HG03039 (cell line): ENCODE results near the gene SART3.
"Not testable (repeated sequence)": the region's sequence is repeated elsewhere in the genome, so short reads cannot be mapped to it uniquely, and the experiment has no call there.

Source experiments
- ATAC-seq: cut with Tn5 transposase; IDR thresholded peaks from one replicate; pipeline ENCODE4 v1.9.1; 2021; ENCODE audit warnings: mild to moderate bottlenecking, moderate library complexity; ENCODE audit not compliant: unreplicated experiment

SART3 gene

GRCh38 chr12:108498136-108498535 lies 62.8 kb downstream of the SART3 start:
- ATAC-seq = no peak

DNA sequence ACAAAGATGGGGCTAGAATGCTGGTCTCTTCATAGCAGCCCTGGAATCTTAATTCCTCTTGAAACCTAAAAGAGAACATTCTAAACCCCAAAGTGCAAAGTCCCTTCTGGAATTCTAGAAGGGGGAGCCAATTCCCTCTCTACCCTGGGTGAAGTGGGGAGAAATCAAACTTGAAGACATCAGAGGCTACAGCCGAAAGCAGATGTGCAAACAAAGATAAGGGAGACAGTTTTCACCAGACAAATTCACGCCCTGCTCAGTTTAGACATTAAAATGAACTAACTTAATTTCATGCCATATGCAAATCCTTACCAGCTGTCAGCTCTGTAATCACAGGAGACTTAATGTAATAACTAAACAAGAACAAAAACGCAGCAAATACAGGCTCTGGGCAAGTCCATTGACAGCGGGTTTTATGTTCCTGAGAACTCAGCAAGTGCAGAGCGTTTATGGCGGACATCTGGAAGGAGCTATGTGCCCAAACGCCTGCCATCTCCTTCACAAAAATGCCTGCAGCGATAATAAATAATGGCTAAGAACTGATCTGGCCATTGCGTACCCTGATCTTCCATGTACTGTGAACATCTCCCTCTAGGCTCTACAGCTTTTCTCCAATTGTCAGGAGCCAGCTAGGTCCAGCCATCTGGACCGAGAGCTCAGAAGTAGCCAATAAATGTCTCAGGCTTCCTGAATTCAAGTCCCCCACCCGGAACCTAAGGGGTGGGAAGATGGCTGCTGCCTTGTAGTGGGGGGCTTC lies 65.0 kb downstream of the SART3 start:
- no peak for ATAC-seq

DNA sequence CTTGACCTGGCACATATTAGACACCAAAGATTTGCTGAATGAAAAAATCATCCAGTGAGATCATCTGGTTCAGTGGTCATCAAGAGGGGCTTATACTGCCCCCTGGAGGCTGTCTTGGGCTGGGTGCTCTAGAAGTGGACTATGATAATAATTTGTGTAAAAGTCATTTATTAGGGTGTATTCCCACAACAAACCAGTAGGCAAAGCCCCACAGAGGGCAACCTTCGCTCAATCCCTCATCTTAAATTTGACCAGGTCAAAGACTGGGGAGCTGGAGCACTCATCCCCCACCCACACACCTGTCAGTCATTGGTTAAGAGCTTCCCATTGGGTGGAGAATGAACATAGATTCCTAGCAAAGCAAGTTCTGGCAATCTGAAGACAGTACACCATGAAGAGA lies 65.9 kb downstream of the SART3 start:
- no peak for ATAC-seq

GRCh38 chr12:108491256-108491655 lies 69.7 kb downstream of the SART3 start:
- ATAC-seq = no peak

GRCh38 chr12:108487029-108487428 lies 73.9 kb downstream of the SART3 start:
- ATAC-seq = not testable (repeated sequence)

- not testable (repeated sequence) for ATAC-seq
Measured at GRCh38 chr12:108485371-108485770, 75.6 kb downstream of the SART3 start.

DNA sequence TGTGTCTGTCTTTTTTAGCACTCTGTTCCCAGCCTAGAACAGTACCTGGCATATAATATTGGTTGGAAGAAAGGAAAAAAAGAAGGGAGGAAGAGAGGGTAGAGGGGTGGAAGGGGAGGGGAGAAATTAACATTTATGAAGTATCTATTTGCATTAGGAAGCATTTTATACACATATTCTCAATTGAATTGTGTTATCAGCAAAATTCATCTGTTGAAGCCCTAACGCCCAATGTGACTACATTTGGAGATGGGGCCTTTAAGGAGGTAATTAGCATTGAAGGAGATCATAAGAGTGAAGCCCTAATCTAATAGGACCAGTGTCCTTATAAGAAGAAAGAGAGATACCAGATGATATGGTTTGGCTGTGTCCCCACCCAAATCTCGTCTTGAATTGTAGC lies 76.1 kb downstream of the SART3 start:
- no peak for ATAC-seq

DNA sequence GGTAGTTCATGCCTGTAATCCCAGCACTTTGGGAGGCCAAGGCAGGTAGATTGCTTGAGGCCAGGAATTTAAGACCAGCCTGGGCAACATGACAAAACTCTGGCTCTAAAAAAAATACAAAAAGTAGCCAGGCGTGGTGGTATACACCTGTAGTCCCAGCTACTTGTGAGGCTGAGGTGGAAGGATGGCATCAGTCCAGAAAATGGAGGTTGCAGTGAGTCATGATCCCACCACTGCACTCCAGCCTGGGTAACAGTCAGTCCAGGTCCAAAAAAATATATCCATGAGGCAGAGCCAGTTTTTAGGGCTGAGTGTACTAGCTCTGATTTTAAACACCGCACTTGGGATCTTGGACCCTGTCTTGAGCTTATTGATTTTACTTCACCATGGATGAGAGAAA lies 76.5 kb downstream of the SART3 start:
- no peak for ATAC-seq

GRCh38 chr12:108483213-108484059 lies 77.5 kb downstream of the SART3 start:
- no peak for ATAC-seq

GRCh38 chr12:108482717-108483212 lies 78.2 kb downstream of the SART3 start:
- ATAC-seq = no peak

GRCh38 chr12:108479364-108480070 lies 81.5 kb downstream of the SART3 start:
- no peak for ATAC-seq

DNA sequence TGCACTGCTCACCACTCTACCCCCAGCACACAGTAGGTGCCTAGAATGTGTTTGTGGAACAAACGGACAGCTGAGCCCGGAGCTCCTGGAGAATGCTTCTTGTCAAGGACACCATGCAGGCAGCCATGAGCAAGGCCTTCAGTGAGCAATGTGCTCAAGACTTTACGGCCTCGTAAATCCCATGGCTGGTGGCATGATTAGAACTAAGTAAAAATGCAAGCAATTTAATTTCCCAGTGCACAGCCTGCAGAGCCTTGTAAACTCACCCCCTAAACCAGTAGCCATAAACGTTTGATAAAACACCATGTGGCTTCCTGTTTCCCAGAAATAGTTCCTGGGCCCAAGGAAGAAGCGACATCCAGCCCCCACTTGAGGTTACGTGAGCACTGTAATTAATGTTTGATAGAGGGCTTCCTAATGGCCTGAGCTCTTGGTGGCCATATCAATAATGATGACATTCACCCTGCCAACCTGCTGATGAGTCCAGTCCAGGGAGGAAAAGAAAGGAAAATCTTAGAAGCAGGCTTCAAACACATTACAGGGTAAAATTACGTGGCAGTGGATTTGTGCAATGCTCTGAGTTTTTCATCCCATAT lies 82.3 kb downstream of the SART3 start:
- ATAC-seq = no peak

DNA sequence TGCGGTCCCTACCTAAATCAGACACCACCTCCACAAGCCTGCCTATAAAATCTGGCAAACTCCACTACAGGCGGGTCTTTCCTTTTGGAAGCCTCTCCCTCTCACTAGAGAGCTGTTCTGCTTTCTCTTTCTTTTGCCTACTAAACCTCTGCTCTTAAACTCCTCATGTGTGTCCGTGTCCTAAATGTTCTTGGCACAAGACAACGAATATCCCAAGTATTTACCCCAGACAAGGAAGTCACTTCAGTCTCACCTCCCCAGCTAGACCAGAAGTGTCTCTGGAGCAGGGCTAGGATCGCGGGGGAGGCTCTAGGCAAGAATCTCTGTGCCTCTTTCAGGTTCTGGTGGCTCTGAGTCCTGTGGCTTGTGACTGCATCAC lies 83.1 kb downstream of the SART3 start:
- ATAC-seq = no peak

DNA sequence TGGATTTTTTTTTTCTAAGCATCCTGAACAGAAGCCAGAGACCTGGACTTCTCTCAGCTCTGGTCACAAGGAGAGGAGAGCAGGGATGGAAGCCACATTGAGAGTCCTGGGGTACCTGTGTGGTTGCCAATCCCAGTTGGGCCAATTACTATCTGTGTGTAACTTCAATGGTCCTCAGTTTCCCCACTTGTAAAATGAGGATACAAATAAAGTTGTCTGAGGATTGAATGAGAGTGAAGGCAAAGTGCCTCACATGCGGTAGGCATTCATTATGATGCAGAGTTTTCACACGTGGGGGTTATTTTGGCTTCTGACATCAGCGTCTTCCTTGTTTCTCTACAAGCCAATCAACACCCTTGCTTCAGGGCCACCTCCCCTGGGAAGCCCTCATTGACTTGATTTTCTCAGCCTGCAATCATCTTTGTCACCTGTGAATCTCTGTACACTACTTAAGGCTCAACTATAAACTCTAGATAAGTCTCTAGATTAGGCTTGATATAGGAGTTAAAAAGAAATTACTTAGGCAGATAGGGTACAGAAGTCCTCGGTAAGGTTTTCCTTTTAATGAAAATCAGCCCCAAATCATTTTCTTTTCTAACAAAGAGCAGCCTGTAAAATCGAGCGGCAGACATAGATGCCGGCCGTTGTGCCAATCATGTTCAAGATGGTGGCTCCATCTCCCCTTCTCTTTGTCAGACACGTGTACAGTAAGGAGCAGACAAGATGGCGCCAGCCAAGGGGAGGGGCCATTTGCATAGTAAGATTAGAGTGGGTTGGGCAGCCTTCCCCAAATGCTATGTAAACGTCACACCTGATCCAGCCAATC lies 83.7 kb downstream of the SART3 start:
- ATAC-seq = no peak

GRCh38 chr12:108475396-108475795 lies 85.6 kb downstream of the SART3 start:
- ATAC-seq = no peak

DNA sequence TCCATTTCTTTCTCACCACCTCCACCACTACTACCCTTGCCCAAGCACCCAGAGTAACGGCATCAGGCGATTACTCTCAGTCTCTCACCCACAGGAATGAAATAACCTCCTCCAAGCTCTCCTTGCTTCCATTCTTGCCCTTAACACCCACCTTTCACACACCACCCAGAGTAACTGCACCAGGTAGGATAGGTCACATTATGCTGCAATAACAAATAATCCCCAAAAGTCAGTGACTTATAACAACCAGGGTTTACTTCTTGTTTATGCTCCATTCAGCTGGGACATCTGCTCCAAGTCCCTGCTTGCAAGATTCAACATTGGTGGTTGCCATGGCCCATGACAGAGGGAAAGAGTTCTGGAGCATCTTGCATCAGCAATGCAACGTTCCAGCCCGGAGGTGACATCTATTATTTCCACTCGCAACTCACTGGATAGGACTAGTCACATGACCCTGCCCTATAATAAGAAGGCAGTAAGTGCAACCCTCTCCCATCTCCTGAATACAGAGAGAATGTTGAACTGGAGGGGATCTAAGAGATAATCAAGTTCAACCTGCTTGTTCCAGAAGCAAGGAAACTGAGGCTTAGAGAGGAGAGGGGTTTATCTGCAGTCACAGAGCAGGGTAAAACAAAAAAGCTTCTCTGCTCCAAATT lies 87.4 kb downstream of the SART3 start:
- no peak for ATAC-seq
